Body of pancreas (tissue), 4 donors: Measurements from ENCODE around the gene DAPK1. TPM values are rescaled to one million over a fixed set of nuclear protein-coding genes. Genes with fewer than 3 reads are reported as not detected.

Source experiments
- ATAC-seq: fragments of 150-250 bp; one replicate; pipeline ENCODE4 v1.9.1; 2016
- DNase-seq, 4 donors: peaks; one replicate each; pipeline ENCODE4 v3.0.0-alpha.2; 2019
- H3K27ac ChIP-seq, 4 donors: fragments of 200-600 bp; sonication (generic); 1 replicate in 3 of 4; 2 replicates in 1 of 4; pipeline versions ENCODE4 v1.5.1 to v1.6.1; 2016 to 2019; ENCODE audit warnings: mild to moderate bottlenecking in 1 of 4, mixed read lengths in 1 of 4, moderate library complexity in 1 of 4
- H3K27me3 ChIP-seq, 2 donors: fragments of 200-600 bp; sonication (generic); one replicate each; pipeline ENCODE4 v1.6.0; 2016; ENCODE audit warnings: mild to moderate bottlenecking in 1 of 2
- H3K36me3 ChIP-seq, 2 donors: fragments of 200-600 bp; sonication (generic); replicated peaks in 1 of 2; 2 replicates each; pipeline ENCODE4 v1.5.1; 2016; ENCODE audit warnings: low read depth in 2 of 2; ENCODE audit not compliant: insufficient read depth in 1 of 2
- H3K4me1 ChIP-seq: fragments of 200-600 bp; sonication (generic); one replicate; pipeline ENCODE4 v1.6.0; 2016
- H3K4me3 ChIP-seq, 2 donors: fragments of 200-600 bp; sonication (generic); 1 replicate in 1 of 2; 2 replicates in 1 of 2; pipeline ENCODE4 v1.5.1; 2016 to 2019
- H3K9me3 ChIP-seq, 3 donors: fragments of 200-600 bp; sonication (generic); 1 replicate in 2 of 3; 2 replicates in 1 of 3; pipeline ENCODE4 v1.5.1; 2016
- POLR2A ChIP-seq, 3 donors: fragments of 450-650 bp; IDR thresholded peaks; one replicate each; pipeline ENCODE4 v1.6.1; 2016; ENCODE audit warnings: antibody characterized with exemption in 3 of 3, mild to moderate bottlenecking in 2 of 3
- WGBS, 2 donors: methylation state at CpG; one replicate each; pipeline ENCODE4 v1.1.5; 2017; 5-methylcytosine and 5-hydroxymethylcytosine counted together
- intact Hi-C: fragments of 100-400 bp; cut with DNase I; formaldehyde crosslinking; loops from one replicate; pipeline ENCODE4 v1.15.1; 2023
- total RNA-seq, 2 donors: library from RNA; depleted of rRNA; stranded (reverse); fragments of >200 nt; gene quantifications; one replicate each; pipeline ENCODE4 v1.1.0, GENCODE V29; 2016
- TF ChIP-seq, protein P1 (sequence below), 7 experiments: fragments of 450-650 bp in 4 of 7; fragments of 200-600 bp in 3 of 7; sonication (generic) in 3 of 7; IDR thresholded peaks; one replicate each; pipeline ENCODE4 v1.5.1; 2016 to 2019; ENCODE audit warnings: antibody characterized with exemption in 7 of 7

The DAPK1 gene
- total RNA-seq, 2 donors from 2014 or later, result 79.6 to 152 TPM

DNA sequence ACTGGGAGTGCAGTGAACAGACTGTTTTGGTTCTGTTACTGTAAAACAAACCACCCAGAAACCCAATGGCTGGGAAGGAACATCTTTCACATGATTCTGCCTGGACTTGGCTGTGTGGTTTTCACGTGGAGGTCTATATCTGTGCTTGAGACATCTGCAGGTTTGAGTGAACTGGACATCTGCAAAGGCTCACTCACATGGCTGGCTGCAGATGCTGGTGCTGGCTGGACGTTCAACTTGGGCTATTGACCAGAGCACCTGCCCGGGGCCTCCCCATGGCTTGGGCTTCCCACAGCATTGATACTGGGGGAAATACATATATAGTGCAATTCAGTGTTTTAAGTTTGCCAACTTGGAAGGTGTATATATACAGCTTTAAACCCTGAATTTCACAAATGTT lies 235.1 kb downstream of the DAPK1 start:
- no peak for DNase-seq
- ATAC-seq, result no peak

DNA sequence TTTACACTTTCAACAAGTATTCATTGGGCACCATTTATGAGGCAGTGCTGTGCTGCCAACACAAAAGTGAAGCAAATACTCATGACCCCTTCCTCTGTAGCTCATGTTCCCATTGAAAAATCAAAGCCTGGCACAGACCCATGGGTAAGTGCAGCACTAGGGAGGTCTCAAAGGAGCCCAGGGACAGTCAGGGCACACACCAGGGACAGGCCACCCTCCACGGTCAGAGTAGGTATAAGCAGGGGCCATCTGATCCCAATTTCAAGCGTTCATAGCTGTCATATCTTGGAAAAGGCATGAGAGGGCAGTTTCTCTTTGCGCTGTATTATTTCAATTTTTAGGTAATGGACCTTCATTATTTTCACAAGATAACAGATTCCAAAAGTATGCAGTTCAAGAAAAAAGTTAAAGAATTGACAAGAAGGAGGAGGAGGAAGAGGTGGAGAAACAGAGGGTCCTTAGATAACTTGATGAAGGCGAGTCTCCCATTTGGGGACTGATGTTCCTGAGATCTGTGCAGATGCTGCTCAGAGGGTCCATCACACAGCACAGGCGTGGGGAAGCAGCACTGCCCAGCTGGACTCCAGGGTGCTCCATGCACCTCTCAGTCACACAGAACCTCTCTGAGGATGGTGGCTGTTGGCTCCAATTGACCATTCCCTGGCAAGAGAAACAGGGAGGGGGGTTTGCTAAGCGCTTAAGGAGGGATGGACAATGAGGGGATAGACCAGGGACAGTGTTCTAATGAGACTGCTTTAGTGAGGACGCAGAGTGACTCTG lies 235.8 kb downstream of the DAPK1 start:
- ATAC-seq (no peak), DNase-seq (no peak)
- intact Hi-C loops, result no loop called here
- H3K4me1 ChIP-seq, result no peaks in the 10 kb centered on the region
- H3K4me3 ChIP-seq, result no peak overlapping the region
- TF ChIP-seq POLR2A (IDR thresholded peaks at IDR 0.05), result no peak
- TF ChIP-seq, protein P1, sequence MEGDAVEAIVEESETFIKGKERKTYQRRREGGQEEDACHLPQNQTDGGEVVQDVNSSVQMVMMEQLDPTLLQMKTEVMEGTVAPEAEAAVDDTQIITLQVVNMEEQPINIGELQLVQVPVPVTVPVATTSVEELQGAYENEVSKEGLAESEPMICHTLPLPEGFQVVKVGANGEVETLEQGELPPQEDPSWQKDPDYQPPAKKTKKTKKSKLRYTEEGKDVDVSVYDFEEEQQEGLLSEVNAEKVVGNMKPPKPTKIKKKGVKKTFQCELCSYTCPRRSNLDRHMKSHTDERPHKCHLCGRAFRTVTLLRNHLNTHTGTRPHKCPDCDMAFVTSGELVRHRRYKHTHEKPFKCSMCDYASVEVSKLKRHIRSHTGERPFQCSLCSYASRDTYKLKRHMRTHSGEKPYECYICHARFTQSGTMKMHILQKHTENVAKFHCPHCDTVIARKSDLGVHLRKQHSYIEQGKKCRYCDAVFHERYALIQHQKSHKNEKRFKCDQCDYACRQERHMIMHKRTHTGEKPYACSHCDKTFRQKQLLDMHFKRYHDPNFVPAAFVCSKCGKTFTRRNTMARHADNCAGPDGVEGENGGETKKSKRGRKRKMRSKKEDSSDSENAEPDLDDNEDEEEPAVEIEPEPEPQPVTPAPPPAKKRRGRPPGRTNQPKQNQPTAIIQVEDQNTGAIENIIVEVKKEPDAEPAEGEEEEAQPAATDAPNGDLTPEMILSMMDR (IDR thresholded peaks at IDR 0.05), result no peak
- peaks cover 0 to 5% of the 10 kb centered on the region in 2 donors for H3K36me3 ChIP-seq
- no peaks in the 10 kb centered on the region for H3K27me3 ChIP-seq
- H3K27ac ChIP-seq, result no peak overlapping the region
- WGBS, 2 donors, result 82 to 87% methylated on average over 7 of the region's 7 CpGs
- H3K9me3 ChIP-seq, result no peaks in the 10 kb centered on the region

More for the DNA sequence above, 235.1 kb downstream of the DAPK1 start:
- TF ChIP-seq, protein P1 (IDR thresholded peaks at IDR 0.05), result no peak
- TF ChIP-seq POLR2A (IDR thresholded peaks at IDR 0.05), result no peak
- no peak overlapping the region for H3K4me3 ChIP-seq
- H3K36me3 ChIP-seq, result peaks cover 0 to 5% of the 10 kb centered on the region in 2 donors
- no peak overlapping the region for H3K27ac ChIP-seq
- peaks cover 4% of the 10 kb centered on the region for H3K4me1 ChIP-seq
- H3K27me3 ChIP-seq, result no peaks in the 10 kb centered on the region
- WGBS, 2 donors, result 72 to 83% methylated on average over 3 of the region's 3 CpGs
- H3K9me3 ChIP-seq, result no peaks in the 10 kb centered on the region
- intact Hi-C loops, result no loop called here

DNA sequence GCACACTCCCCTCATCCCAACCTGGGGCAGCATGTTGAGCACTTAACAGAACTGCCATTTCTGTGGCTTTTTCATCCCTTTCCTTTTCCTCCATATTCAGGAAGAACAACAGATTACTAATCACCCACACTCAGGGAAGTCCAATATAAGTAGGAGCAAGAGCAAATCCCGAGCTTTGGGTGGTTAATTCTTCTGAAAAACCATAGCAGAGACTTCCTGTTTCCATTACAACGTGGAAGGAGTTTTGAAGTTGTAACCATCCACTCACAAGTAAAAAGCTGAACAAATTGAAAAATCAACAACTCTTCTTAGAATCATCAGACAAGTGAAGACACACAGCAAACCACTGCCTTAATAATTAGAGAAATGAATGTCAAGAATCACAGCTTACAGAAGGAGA lies 236.4 kb downstream of the DAPK1 start:
- no peaks in the 10 kb centered on the region for H3K4me1 ChIP-seq
- H3K27ac ChIP-seq, result no peak overlapping the region
- 64 to 71% methylated on average over 2 of the region's 2 CpGs for WGBS, 2 donors
- intact Hi-C loops, result no loop called here
- H3K27me3 ChIP-seq, result no peaks in the 10 kb centered on the region
- no peak overlapping the region for H3K4me3 ChIP-seq
- H3K36me3 ChIP-seq, result peaks cover 0 to 5% of the 10 kb centered on the region in 2 donors
- no peaks in the 10 kb centered on the region for H3K9me3 ChIP-seq
- no peak for TF ChIP-seq POLR2A (IDR thresholded peaks at IDR 0.05)
- TF ChIP-seq, protein P1 (IDR thresholded peaks at IDR 0.05), result no peak
- DNase-seq (no peak), ATAC-seq (no peak)

DNA sequence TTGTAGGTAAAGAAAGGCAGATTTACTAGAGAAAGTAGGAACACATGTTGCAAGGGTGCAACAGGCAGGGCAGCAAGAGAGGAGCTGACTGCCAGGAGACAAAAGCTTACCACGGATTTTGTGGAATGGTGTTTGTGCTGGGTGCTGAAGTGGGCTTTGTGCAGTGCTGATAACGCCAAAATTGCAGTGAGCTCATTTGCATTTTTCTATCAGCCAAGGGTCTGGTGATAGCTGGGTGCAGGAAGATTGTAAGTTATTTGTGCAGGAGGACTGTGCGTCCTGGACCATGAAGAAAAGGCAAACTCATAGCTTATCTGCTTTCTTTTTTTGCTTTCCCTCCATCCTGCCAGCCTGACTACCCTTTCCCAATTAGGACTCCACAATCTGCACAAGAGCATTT lies 241.9 kb downstream of the DAPK1 start:
- intact Hi-C loops, result no loop called here
- H3K4me3 ChIP-seq, result no peak overlapping the region
- ATAC-seq, result no peak
- no peak overlapping the region for H3K27ac ChIP-seq
- TF ChIP-seq POLR2A (IDR thresholded peaks at IDR 0.05), result no peak
- TF ChIP-seq, protein P1 (IDR thresholded peaks at IDR 0.05), result no peak
- H3K27me3 ChIP-seq, result no peaks in the 10 kb centered on the region
- H3K9me3 ChIP-seq, result peaks cover 0 to 6% (median 0%) of the 10 kb centered on the region in 3 donors
- H3K4me1 ChIP-seq, result no peaks in the 10 kb centered on the region
- no peak for DNase-seq
- H3K36me3 ChIP-seq, result no peaks in the 10 kb centered on the region
- 50 to 77% methylated on average over 3 of the region's 3 CpGs for WGBS, 2 donors

DNA sequence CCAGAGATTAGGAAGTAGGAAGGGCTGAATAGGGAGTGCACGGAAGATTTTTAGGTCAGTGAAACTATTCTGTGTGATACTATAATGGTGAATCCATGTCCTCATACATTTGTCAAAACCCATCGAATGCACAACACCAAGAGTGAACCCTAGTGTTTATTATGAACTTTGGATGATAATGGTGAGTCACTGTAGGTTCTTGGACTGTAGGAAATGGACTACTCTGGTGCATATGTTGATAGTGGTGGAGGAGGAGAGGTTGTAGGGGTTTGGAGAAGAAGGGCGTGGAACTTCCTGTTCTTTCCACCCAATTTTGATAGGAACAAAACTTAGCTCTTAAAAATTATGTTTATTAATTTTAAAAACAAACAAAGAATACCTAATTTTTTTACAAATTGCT lies 242.5 kb downstream of the DAPK1 start:
- no peak for DNase-seq
- H3K4me1 ChIP-seq, result no peaks in the 10 kb centered on the region
- H3K27me3 ChIP-seq, result no peaks in the 10 kb centered on the region
- no peaks in the 10 kb centered on the region for H3K36me3 ChIP-seq
- TF ChIP-seq, protein P1 (IDR thresholded peaks at IDR 0.05), result no peak
- TF ChIP-seq POLR2A (IDR thresholded peaks at IDR 0.05), result no peak
- WGBS, 2 donors, result 51 to 78% methylated on average over 3 of the region's 3 CpGs
- ATAC-seq, result no peak
- no peak overlapping the region for H3K27ac ChIP-seq
- H3K9me3 ChIP-seq, result peaks cover 0 to 6% (median 0%) of the 10 kb centered on the region in 3 donors
- intact Hi-C loops, result no loop called here
- H3K4me3 ChIP-seq, result no peak overlapping the region
